ENCODE results near the gene GPRC5B.

- no peak for TF ChIP-seq CTCF (IDR thresholded peaks at IDR 0.05; ENCODE audit: low read length)
- no peak for TF ChIP-seq EZH2 (optimal IDR thresholded peaks at IDR 0.05; ENCODE audit: low read depth, low read length)
Measured at GRCh38 chr16:19874851-19875546, 9.6 kb downstream of the GPRC5B start.
